GM21390 (cell line): ENCODE data around the gene TMEM87A.

Experiments
- ATAC-seq: cut with Tn5 transposase; IDR thresholded peaks from one replicate; pipeline ENCODE4 v1.9.1; 2021; ENCODE audit not compliant: unreplicated experiment

The TMEM87A gene

GRCh38 chr15:42207674-42208579, 65.3 kb downstream of the TMEM87A start, which contains the start of gene VPS39:
Gene VPS39 (minus strand): TSS chr15:42208304. CDS start chr15:42208153, 151 bp downstream.
- peak; percentile 95 for ATAC-seq

DNA sequence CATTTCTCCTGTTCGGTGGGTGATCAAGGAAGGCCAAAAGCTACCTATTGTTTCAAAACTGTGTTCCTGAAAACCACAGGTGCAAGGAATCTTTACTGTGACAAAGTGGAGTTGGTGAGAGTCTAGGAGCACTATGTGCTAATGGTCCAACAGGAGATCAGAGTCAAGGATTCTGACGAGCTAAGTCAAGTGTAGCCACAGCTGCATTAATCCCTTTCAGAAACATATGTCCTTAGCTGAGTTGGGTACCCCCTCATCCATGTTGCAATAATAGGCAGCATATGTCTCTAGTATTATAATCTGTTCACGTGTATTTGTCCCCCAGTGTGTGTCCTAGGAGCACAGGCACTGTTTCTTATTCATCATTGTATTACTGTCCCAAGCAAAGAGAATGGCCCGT, 66.8 kb downstream of the TMEM87A start:
- no peak for ATAC-seq

DNA sequence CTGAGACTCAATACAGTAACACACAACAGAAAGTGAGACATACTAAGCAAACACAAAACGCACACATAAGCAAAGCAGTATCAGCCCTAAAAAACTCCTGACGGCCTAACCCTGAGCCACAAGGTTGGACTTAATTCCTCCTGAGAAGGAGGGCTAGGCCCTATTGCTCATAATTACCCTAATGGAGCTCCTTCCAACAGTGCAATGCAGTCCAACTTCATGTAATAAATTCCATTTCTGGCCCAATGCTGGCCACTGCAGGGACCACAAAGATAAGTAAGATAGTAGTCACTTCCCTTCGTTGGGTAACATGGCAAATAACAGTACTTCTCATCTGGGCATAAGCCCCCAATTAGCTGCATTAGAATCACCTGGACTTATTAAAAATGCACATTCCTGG, 69.3 kb downstream of the TMEM87A start:
- ATAC-seq, result no peak

- ATAC-seq, result no peak
Measured at GRCh38 chr15:42202653-42203052, 70.6 kb downstream of the TMEM87A start.

GRCh38 chr15:42201801-42202200, 71.4 kb downstream of the TMEM87A start:
- ATAC-seq, result no peak

GRCh38 chr15:42199126-42199525, 74.1 kb downstream of the TMEM87A start:
- ATAC-seq, result no peak

DNA sequence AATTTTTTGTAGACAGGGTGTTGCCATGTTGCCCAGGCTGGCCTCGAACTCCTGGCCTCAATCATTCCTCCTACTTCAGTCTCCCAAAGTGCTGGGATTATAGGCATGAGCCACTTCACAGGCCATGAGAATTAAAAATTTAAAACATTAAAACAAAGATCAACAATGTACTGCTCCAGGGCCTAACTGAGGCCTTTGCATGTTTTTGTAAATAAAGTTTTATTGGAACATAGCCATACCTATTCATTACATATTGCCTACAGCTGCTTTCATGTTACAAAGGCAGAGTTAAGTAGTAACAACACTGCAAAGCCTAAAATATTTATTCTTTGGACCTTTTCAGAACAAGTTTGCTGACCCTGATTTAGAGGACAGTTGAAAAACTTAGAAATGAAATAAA, 74.7 kb downstream of the TMEM87A start:
- ATAC-seq, result no peak

GRCh38 chr15:42194513-42194912, 78.7 kb downstream of the TMEM87A start:
- no peak for ATAC-seq

GRCh38 chr15:42193383-42193782, 79.8 kb downstream of the TMEM87A start:
- no peak for ATAC-seq

DNA sequence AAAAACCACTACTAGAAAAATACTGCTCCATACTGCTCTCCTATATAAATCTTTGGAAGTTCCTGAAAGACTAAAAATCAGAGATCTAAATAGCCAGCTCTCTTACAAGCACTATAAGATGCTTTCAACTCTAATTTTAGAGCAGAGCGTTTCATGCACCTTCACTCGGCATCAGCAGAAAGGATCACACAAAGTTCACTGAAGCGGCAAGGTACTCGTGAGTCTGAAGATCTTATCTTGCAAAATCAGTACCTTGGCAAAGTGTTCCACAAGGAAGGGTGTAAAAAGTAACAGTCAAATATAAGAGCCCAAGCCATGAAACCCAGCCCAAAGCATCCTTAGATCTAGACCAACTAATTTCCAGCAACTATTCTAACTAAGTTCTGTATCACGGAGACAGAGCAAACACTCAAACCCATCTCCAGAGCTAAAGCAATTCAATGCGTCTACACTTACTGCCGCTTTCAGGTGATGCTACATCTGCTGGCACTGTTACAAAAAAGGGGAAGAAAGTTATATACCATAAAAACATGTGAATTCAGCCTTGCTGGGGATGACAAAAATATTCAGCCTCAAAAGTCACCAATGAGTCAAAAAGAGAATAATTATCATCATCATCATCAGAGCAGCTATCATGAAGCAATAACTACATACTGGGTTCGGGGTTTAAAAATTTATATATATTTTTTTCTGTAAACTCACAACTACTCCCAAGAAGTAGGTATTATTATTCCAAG, 81.5 kb downstream of the TMEM87A start:
- no peak for ATAC-seq

DNA sequence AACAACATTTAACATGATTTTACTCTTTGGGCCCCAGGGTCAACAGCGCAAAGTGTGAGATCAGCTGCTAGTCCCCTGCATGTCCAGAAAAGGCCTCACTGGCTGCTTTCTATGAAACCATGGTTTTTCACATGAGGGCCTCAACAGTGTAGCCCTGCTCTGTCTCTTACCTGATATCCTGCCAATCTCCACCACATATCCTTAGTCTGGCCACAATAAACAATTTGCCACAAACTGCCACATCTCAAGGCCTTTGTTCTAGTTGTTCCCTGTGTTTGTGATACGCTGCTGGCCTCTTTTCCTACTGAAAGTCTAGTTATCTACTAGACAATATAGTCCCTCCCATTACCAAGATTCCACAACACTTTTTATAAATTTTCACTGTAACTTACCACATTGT, 82.9 kb downstream of the TMEM87A start:
- ATAC-seq, result no peak

- no peak for ATAC-seq
Measured at GRCh38 chr15:42185801-42186200, 87.4 kb downstream of the TMEM87A start.

DNA sequence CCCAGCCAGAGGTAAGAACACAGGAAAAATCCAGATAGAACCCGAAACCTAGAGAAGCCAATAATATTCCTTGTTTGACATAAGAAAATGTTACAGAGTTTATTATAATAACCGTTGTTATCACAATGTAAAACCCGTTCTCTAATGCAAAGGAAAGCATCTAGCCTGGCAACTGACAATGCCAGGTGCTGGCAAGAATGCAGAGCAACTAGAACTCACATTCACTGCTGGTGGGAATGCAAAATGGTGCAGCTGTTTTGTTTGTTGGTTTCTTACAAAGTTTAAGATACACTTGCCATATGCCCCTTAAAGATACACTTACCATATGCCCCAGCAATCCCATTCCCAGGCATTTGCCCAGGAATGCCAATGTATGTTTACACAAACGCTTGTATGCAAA, 88.5 kb downstream of the TMEM87A start:
- no peak for ATAC-seq

GRCh38 chr15:42184296-42184695, 88.9 kb downstream of the TMEM87A start:
- no peak for ATAC-seq

- no peak for ATAC-seq
Measured at GRCh38 chr15:42182961-42183360, 90.3 kb downstream of the TMEM87A start.

DNA sequence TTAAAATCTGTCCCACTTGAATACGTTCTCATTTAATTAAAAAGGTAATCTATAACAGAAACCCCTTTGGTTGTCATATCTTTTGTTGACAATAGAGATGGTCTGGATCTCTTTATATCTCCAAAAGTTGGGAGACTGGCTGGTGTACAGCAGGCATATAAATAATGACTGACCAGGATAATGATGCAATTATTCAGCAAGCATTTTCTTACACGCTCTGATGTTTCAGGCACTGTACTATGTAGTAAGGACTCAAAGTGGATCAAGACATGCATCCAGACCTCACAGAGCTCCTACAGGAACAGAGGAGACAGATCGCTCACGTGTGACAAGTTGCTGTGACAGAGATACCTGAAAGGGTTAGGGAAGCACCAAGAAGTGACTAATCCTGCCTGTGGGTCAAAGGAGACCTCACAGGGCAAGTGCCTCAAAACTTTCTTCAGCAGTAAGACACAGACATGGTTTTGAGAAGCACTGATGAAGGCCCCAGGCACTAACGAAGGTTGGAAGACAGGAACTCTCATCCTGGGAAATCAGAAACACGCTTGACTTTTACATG, 90.8 kb downstream of the TMEM87A start:
- ATAC-seq, result no peak

DNA sequence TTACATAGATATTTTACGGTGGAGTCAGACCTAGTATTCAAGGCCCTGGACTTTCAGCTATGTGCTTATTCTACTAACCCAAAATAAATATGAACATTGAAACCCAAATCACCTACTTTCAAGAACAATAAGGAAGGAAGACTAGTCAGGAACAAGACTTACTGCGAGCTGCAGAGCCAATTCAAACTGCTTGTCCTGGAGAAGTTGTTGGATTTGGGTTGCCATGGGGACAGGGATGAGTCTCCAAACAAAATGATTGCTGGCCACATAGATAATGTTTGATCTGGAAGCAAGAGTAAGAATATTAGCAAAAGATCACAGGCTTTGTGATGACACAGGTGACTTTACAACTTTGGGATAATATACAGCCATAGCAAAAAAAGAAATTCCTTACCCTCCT, 95.2 kb downstream of the TMEM87A start:
- ATAC-seq, result no peak

DNA sequence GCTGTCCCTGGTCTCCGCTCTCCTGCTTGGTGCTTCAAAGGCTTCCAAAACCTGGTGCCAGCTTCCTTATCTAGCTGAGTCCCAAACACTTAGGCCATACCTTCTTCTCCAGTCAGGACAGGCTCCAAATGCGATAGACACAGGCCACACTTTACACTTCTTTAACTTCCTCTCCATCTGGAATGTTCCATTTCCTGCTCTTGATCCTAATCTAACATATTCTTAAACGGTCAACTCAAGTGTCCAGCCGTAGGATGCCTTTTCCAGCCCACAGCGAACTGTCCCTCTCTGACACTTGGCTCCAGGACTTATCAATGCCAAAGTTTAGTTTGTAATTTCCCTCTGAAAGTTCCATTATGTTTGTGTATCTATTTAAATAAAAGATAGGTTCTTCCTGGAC, 97.6 kb downstream of the TMEM87A start:
- ATAC-seq, result no peak

GRCh38 chr15:42172475-42172874, 100.8 kb downstream of the TMEM87A start:
- ATAC-seq, result no peak

DNA sequence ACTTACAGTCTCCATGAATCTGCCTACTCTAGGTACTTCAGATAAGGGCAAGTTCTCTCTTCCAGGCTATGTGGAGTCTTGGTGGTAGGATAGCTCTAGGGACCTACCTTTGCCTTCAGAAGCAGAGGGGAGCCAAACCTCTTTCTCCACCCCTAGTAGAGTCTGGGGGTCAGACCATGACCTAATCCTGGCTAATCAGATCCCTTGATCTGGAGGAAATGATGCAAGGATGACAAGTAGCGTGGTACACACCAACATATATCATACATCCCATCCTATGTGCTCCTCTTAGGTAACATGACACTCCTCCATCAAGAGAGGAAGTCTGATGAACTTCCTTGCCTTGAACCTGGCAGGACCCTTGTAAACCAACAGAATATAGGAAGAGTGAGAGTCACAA, 101.4 kb downstream of the TMEM87A start:
- ATAC-seq, result no peak

DNA sequence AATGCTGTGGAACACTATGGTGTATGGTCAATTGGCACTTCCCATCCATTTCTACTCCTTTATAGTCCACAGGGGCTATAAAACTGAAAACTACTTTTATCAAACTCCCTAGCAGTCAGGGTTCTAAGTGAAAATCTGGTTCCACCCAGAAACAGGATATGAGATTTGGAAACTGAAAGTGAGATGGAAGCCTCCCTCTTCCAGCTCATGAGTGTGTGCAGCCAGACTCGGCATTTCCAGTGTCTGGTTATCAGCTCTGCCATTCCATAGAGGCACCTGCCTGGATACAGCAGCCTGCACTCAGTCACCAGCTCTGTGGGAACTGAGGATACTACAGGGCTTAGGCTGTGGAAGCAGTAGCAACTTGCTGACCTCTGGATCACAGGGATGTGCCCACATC, 102.1 kb downstream of the TMEM87A start:
- ATAC-seq, result no peak
